Nephron progenitor cell (in vitro differentiated cells): ENCODE measurements around the gene PNO1.

Experiments used
- DNase-seq: peaks from one replicate; pipeline ENCODE4 v3.0.0; 2021
- H3K27ac Mint-ChIP-seq: 2 replicates; pipeline ENCODE4 v1.8.0; 2021; ENCODE audit warnings: mild to moderate bottlenecking, moderate library complexity, mixed read lengths
- H3K27me3 Mint-ChIP-seq: 2 replicates; pipeline ENCODE4 v1.8.0; 2021; ENCODE audit warnings: mild to moderate bottlenecking, low read depth, mixed read lengths; ENCODE audit not compliant: poor library complexity
- H3K36me3 Mint-ChIP-seq: 2 replicates; pipeline ENCODE4 v1.8.0; 2021; ENCODE audit warnings: low read depth, mixed read lengths
- H3K4me1 Mint-ChIP-seq: 2 replicates; pipeline ENCODE4 v1.8.0; 2021; ENCODE audit warnings: mixed read lengths
- H3K4me3 Mint-ChIP-seq: 2 replicates; pipeline ENCODE4 v1.8.0; 2021; ENCODE audit warnings: mild to moderate bottlenecking, moderate library complexity, mixed read lengths
- H3K9me3 Mint-ChIP-seq: 2 replicates; pipeline ENCODE4 v1.8.0; 2021; ENCODE audit warnings: mild to moderate bottlenecking, moderate library complexity, mixed read lengths
- CTCF ChIP-seq: fragments of 200-600 bp; sonication (generic); IDR thresholded peaks from 2 replicates; pipeline ENCODE4 v1.5.0; 2021; ENCODE audit warnings: antibody characterized with exemption

Gene PNO1

GRCh38 chr2:68182902-68183301, 25.2 kb downstream of the PNO1 start:
- H3K4me3 Mint-ChIP-seq, result no peak overlapping the region
- no peaks in the 10 kb centered on the region for H3K27me3 Mint-ChIP-seq
- peaks cover 5% of the 10 kb centered on the region for H3K4me1 Mint-ChIP-seq
- peak overlapping the region; percentile 17 for H3K27ac Mint-ChIP-seq
- DNase-seq, result no peak
- no peak for TF ChIP-seq CTCF
- H3K36me3 Mint-ChIP-seq, result peaks cover 40% of the 10 kb centered on the region
- no peaks in the 10 kb centered on the region for H3K9me3 Mint-ChIP-seq

GRCh38 chr2:68185541-68186164, 28.0 kb downstream of the PNO1 start:
- Mint-ChIP-seq H3K27me3 (no peaks in the 10 kb centered on the region), H3K36me3 (peaks cover 40% of the 10 kb centered on the region), H3K4me3 (no peak overlapping the region), H3K4me1 (peaks cover 14% of the 10 kb centered on the region), H3K27ac (no peak overlapping the region), H3K9me3 (no peaks in the 10 kb centered on the region)
- peak; percentile 69 for DNase-seq
- TF ChIP-seq CTCF, result peak; percentile 64

- no peak for TF ChIP-seq CTCF
- Mint-ChIP-seq H3K4me3 (no peak overlapping the region), H3K9me3 (no peaks in the 10 kb centered on the region), H3K27ac (no peak overlapping the region), H3K4me1 (peaks cover 17% of the 10 kb centered on the region), H3K27me3 (no peaks in the 10 kb centered on the region), H3K36me3 (peaks cover 30% of the 10 kb centered on the region)
- DNase-seq, result no peak
Observed at GRCh38 chr2:68187329-68187728, 29.6 kb downstream of the PNO1 start.

GRCh38 chr2:68188831-68189230, 31.1 kb downstream of the PNO1 start:
- no peak for DNase-seq
- H3K4me1 Mint-ChIP-seq, result peaks cover 11% of the 10 kb centered on the region
- TF ChIP-seq CTCF, result no peak
- H3K27ac Mint-ChIP-seq, result no peak overlapping the region
- peaks cover 21% of the 10 kb centered on the region for H3K36me3 Mint-ChIP-seq
- H3K9me3 Mint-ChIP-seq, result no peaks in the 10 kb centered on the region
- H3K4me3 Mint-ChIP-seq, result no peak overlapping the region
- H3K27me3 Mint-ChIP-seq, result no peaks in the 10 kb centered on the region

GRCh38 chr2:68189991-68190784, 32.5 kb downstream of the PNO1 start:
- Mint-ChIP-seq H3K4me3 (no peak overlapping the region), H3K9me3 (no peaks in the 10 kb centered on the region), H3K27me3 (no peaks in the 10 kb centered on the region), H3K27ac (peak overlapping the region; percentile 83), H3K4me1 (peaks cover 11% of the 10 kb centered on the region), H3K36me3 (peaks cover 14% of the 10 kb centered on the region)
- no peak for TF ChIP-seq CTCF
- no peak for DNase-seq
